K562 (cell line): ENCODE results near the gene LMTK2. TPM values are rescaled to one million over a fixed set of nuclear protein-coding genes. Genes with fewer than 3 reads are reported as not detected.
A peak's percentile ranks its signal among the peaks of the same experiment; 100 is the strongest.

Experiments
- ATAC-seq: fragments of 200-7000 bp; cut with Tn5 transposase; 3 replicates; pipeline ENCODE4 v1.9.1; 2020; ENCODE audit warnings: moderate library complexity
- BruUV-seq: library from RNA; stranded (reverse); fragments of 400-500 nt; replicated peaks from 2 replicates; lab custom pipeline; 2021; lab: Mats Ljungman, UMichigan
- CTCF ChIA-PET: fragments of 300-600 bp; formaldehyde crosslinking; extraction: SDS; loops from one replicate; lab custom pipeline; 2021; ENCODE audit warnings: low intra/inter-chr PET ratio; lab: Yijun Ruan, JAX
- POLR2A ChIA-PET: fragments of 300-600, 350-650 bp; sonication (Branson Sonifier 250); formaldehyde crosslinking; extraction: SDS; loops from one replicate; lab custom pipeline; 2021; ENCODE audit warnings: antibody characterized with exemption, inconsistent platforms; lab: Yijun Ruan, JAX
- DNase-seq, 4 experiments: peaks; one replicate each; pipeline versions ENCODE4 v3.0.0 to v3.0.0-alpha.2; 2011 to 2018; ENCODE audit warnings: low spot score in 3 of 4, mixed read lengths in 3 of 4; ENCODE audit errors: extremely low read depth in 1 of 4
- FAIRE-seq: peaks from 2 replicates; lab custom pipeline; 2011; peaks lifted over from hg19 to GRCh38; lab: Jason Lieb, UNC
- H2AFZ ChIP-seq: 2 replicates; pipeline ENCODE4 v1.6.0; 2011; ENCODE audit warnings: low read depth, low read length, control low read depth, inconsistent platforms
- H3K27ac ChIP-seq: fragments of 200-600 bp; 3 replicates; pipeline ENCODE4 v1.8.0; 2011; ENCODE audit warnings: low read depth, mild to moderate bottlenecking, control low read depth, inconsistent platforms, low read length, moderate library complexity, mixed read lengths; ENCODE audit errors: extremely low read depth
- H3K27me3 ChIP-seq, 2 experiments: fragments of 300-600 bp in 1 of 2; 2 replicates in 1 of 2; 3 replicates in 1 of 2; pipeline versions ENCODE4 v1.6.0 to v1.8.0; 2011; ENCODE audit warnings: inconsistent platforms in 2 of 2, low read length in 2 of 2, mild to moderate bottlenecking in 1 of 2, mixed read lengths in 1 of 2, moderate library complexity in 1 of 2; ENCODE audit not compliant: control insufficient read depth in 2 of 2, insufficient read depth in 2 of 2
- H3K36me3 ChIP-seq: fragments of 300-600 bp; 3 replicates; pipeline ENCODE4 v1.8.0; 2011; ENCODE audit warnings: mild to moderate bottlenecking, low read length, inconsistent platforms; ENCODE audit not compliant: control insufficient read depth, insufficient read depth
- H3K4me1 ChIP-seq, 2 experiments: fragments of 200-600 bp in 1 of 2; replicated peaks in 1 of 2; 2 replicates in 1 of 2; 3 replicates in 1 of 2; pipeline versions ENCODE4 v1.5.1 to v1.8.0; 2011; ENCODE audit warnings: inconsistent platforms in 2 of 2, low read length in 2 of 2, mild to moderate bottlenecking in 1 of 2, mixed read lengths in 1 of 2, moderate library complexity in 1 of 2; ENCODE audit not compliant: control insufficient read depth in 2 of 2, insufficient read depth in 2 of 2
- H3K4me2 ChIP-seq: 2 replicates; pipeline ENCODE4 v1.6.1; 2011; ENCODE audit warnings: low read length, control low read depth, inconsistent platforms, mixed read lengths; ENCODE audit not compliant: insufficient read depth
- H3K4me3 ChIP-seq: fragments of 200-600 bp; sonication (generic), shearing (Covaris generic); 2 replicates; pipeline ENCODE4 v1.5.1; 2016; ENCODE audit warnings: control low read depth, inconsistent platforms
- H3K79me2 ChIP-seq: fragments of 200-600 bp; 3 replicates; pipeline ENCODE4 v1.8.0; 2011; ENCODE audit warnings: low read length, inconsistent platforms; ENCODE audit not compliant: control insufficient read depth, insufficient read depth
- H3K9ac ChIP-seq, 2 experiments: 2 replicates each; pipeline versions ENCODE4 v1.6.0 to v1.6.1; 2011; ENCODE audit warnings: low read depth in 2 of 2, low read length in 2 of 2, control low read depth in 1 of 2, inconsistent platforms in 1 of 2, mild to moderate bottlenecking in 1 of 2, mixed read lengths in 1 of 2; ENCODE audit not compliant: insufficient read depth in 1 of 2
- H3K9me1 ChIP-seq: one replicate; pipeline ENCODE4 v1.6.0; 2011; ENCODE audit warnings: inconsistent platforms, mild to moderate bottlenecking, low read length, moderate library complexity; ENCODE audit not compliant: control insufficient read depth, insufficient read depth
- H3K9me3 ChIP-seq: replicated peaks from 2 replicates; pipeline ENCODE4 v1.5.1; 2011; ENCODE audit warnings: low read depth, low read length, inconsistent platforms; ENCODE audit not compliant: control insufficient read depth, insufficient read depth
- H4K20me1 ChIP-seq: replicated peaks from 2 replicates; pipeline ENCODE4 v1.6.1; 2011; ENCODE audit warnings: low read length, inconsistent platforms, mixed read lengths; ENCODE audit not compliant: control insufficient read depth, insufficient read depth
- ATF7 ChIP-seq: fragments of 450-650 bp; IDR thresholded peaks from 2 replicates; pipeline ENCODE4 v1.7.1; 2014; ENCODE audit warnings: mild to moderate bottlenecking, moderate library complexity
- BDP1 ChIP-seq: IDR thresholded peaks from 3 replicates; pipeline ENCODE4 v1.6.1; 2011; ENCODE audit not compliant: insufficient read length, insufficient read depth
- CHAMP1 ChIP-seq: fragments of 450-650 bp; IDR thresholded peaks from 2 replicates; pipeline ENCODE4 v1.6.1; 2016; ENCODE audit warnings: mild to moderate bottlenecking
- FOXA3 ChIP-seq, 2 experiments: fragments of 450-650 bp in 1 of 2; sonication (generic) in 1 of 2; formaldehyde crosslinking; IDR thresholded peaks in 1 of 2; conservative IDR thresholded peaks in 1 of 2; 2 replicates each; pipeline versions ENCODE4 v1.4.0 to v1.8.0; 2020 to 2022; ENCODE audit warnings: mild to moderate bottlenecking in 2 of 2, missing genetic modification reagents in 1 of 2
- FOXJ2 ChIP-seq: fragments of 200-800 bp; sonication (Bioruptor generic); IDR thresholded peaks from 2 replicates; pipeline ENCODE4 v1.6.1; 2016; ENCODE audit warnings: missing genetic modification characterization, missing compliant biosample characterization
- GABPB1 ChIP-seq: sonication (generic); formaldehyde crosslinking; IDR thresholded peaks from 2 replicates; pipeline ENCODE4 v1.8.0; 2022; ENCODE audit warnings: mild to moderate bottlenecking, missing genetic modification reagents
- GABPB2 ChIP-seq: fragments of 250-450 bp; sonication (Bioruptor Pico); conservative IDR thresholded peaks from 2 replicates; pipeline ENCODE4 v1.5.1; 2021; ENCODE audit warnings: mild to moderate bottlenecking
- KHSRP ChIP-seq: fragments of 450-650 bp; IDR thresholded peaks from 2 replicates; pipeline ENCODE4 v1.6.1; 2017
- MAFK ChIP-seq: IDR thresholded peaks from 2 replicates; pipeline ENCODE4 v1.6.1; 2011; ENCODE audit warnings: low read length, improper control_type of control experiment
- MLX ChIP-seq, 2 experiments: fragments of 450-650 bp in 1 of 2; sonication (generic) in 1 of 2; formaldehyde crosslinking; conservative IDR thresholded peaks; 2 replicates each; pipeline versions ENCODE4 v1.4.0 to v1.8.1; 2020 to 2022; ENCODE audit warnings: mild to moderate bottlenecking in 1 of 2, missing genetic modification reagents in 1 of 2
- PREB ChIP-seq: sonication (generic); formaldehyde crosslinking; IDR thresholded peaks from 2 replicates; pipeline ENCODE4 v1.8.1; 2023; ENCODE audit warnings: mild to moderate bottlenecking, missing genetic modification reagents
- TRIM25 ChIP-seq: fragments of 450-650 bp; IDR thresholded peaks from 2 replicates; pipeline ENCODE4 v1.7.0; 2016; ENCODE audit warnings: borderline replicate concordance
- ZNF146 ChIP-seq: IDR thresholded peaks from one replicate; pipeline ENCODE4 v1.6.1; 2018; ENCODE audit warnings: missing compliant biosample characterization; ENCODE audit not compliant: unreplicated experiment
- ZNF232 ChIP-seq: sonication (generic); formaldehyde crosslinking; IDR thresholded peaks from 2 replicates; pipeline ENCODE4 v1.8.0; 2022; ENCODE audit warnings: mild to moderate bottlenecking, missing genetic modification reagents
- WGBS: fragments of 100-300 bp; shearing (Covaris generic); methylation state at CpG from one replicate; pipeline ENCODE4 v1.1.6; 2016; ENCODE audit warnings: low coverage, mixed read lengths; ENCODE audit not compliant: insufficient coverage; ENCODE audit errors: missing lambda C conversion rate; 5-methylcytosine and 5-hydroxymethylcytosine counted together
- in situ Hi-C: fragments of 300-500 bp; cut with MboI; formaldehyde crosslinking; loops from 4 replicates; pipeline ENCODE4 v1.15.0; 2018; ENCODE audit warnings: inconsistent platforms, mixed read lengths
- intact Hi-C: fragments of 100-400 bp; cut with micrococcal nuclease; formaldehyde crosslinking; loops from 2 replicates; pipeline ENCODE4 v1.14.2; 2022
- polyA plus RNA-seq, 8 experiments: library from polyadenylated mRNA; depleted of rRNA in 4 of 8; stranded (reverse) in 5 of 8; unstranded in 3 of 8; fragments of >200 nt; fragmentation: Nextera tagmentation in 2 of 8; fragmentation: Illumina TruSeq in 1 of 8; extraction: Ambion mirVana in 2 of 8; extraction: Trizol in 1 of 8; gene quantifications; 2 replicates each; pipeline versions ENCODE4 v1.2.1 to v1.2.3, GENCODE V29; 2011 to 2014; ENCODE audit warnings: inconsistent platforms in 1 of 8, missing spikeins in 1 of 8
- total RNA-seq, 7 experiments: library from RNA; depleted of rRNA in 6 of 7; stranded (reverse); fragments of >200 nt in 6 of 7; fragmentation: Illumina TruSeq in 2 of 7; extraction: Trizol in 2 of 7; gene quantifications; 2 replicates each; pipeline versions ENCODE4 v1.2.1 to v1.2.3, GENCODE V29; 2011 to 2021; ENCODE audit warnings: low replicate concordance in 1 of 7

The LMTK2 gene
- total and polyA plus RNA-seq, 9 of the 15 experiments (the other 6 are each of a cell fraction or from before 2014, with no cell fraction given), result 0.78 to 16.4 (median 6.3) TPM

- DNase-seq (peak in 2 of 4 experiments; percentile 6 to 11), ATAC-seq (no peak), FAIRE-seq (no peak)
- Histone ChIP-seq H3K4me1 (peaks cover 0 to 34% of the 10 kb centered on the region in 2 experiments; a peak in 1 of 5 replicates), H3K9me3 (no peaks in the 10 kb centered on the region), H3K4me2 (no peak overlapping the region), H3K27ac (no peak overlapping the region), H2AFZ (no peak overlapping the region), H3K9me1 (no peaks in the 10 kb centered on the region), H3K27me3 (peaks cover 2 to 44% of the 10 kb centered on the region in 2 experiments; a peak in 4 of 5 replicates), H4K20me1 (no peaks in the 10 kb centered on the region), H3K36me3 (no peaks in the 10 kb centered on the region), H3K79me2 (no peaks in the 10 kb centered on the region), H3K4me3 (no peak overlapping the region), H3K9ac (peak overlapping the region in 1 of 2 experiments; percentile 45; a peak in 1 of 4 replicates)
- no TSS peak for BruUV-seq
- ChIA-PET CTCF (no interaction called here), POLR2A (no interaction called here)
- in situ Hi-C loops, result no loop called here
- intact Hi-C loops, result no loop called here
- 36% methylated on average over 20 of the region's 21 CpGs for WGBS
- TF ChIP-seq MAFK (no peak), ATF7 (no peak), TRIM25 (no peak), CHAMP1 (no peak), PREB (CRISPR knock-in tag) (no peak), ZNF146 (no peak), GABPB1 (CRISPR knock-in tag) (no peak), GABPB2 (CRISPR knock-in tag) (no peak), FOXJ2 (tag) (no peak), BDP1 (no peak), KHSRP (no peak), FOXA3 (CRISPR knock-in tag; conservative IDR thresholded peaks at IDR 0.05 in 1 of 2, IDR thresholded peaks at IDR 0.05 in 1 of 2) (no peak), MLX (CRISPR knock-in tag; conservative IDR thresholded peaks at IDR 0.05) (no peak), ZNF232 (CRISPR knock-in tag) (no peak)
Observed at GRCh38 chr7:98223898-98224700, 117.4 kb downstream of the LMTK2 start.
